Subcutaneous abdominal adipose tissue (tissue), 5 donors: ENCODE results near the gene ATXN1.
"Not testable (repeated sequence)": the region's sequence is repeated elsewhere in the genome, so short reads cannot be mapped to it uniquely, and the experiment has no call there.

Source experiments
- H3K27ac ChIP-seq: one replicate; pipeline ENCODE4 v1.7.0; 2013; ENCODE audit warnings: low read depth, mild to moderate bottlenecking, inconsistent platforms, low read length, moderate library complexity
- H3K27me3 ChIP-seq, 5 donors: one replicate each; pipeline ENCODE4 v1.7.0; 2013; ENCODE audit warnings: low read length in 5 of 5, inconsistent platforms in 1 of 5; ENCODE audit not compliant: control insufficient read depth in 5 of 5, insufficient read depth in 4 of 5
- H3K36me3 ChIP-seq, 5 donors: one replicate each; pipeline ENCODE4 v1.7.0; 2013; ENCODE audit warnings: low read length in 5 of 5; ENCODE audit not compliant: control insufficient read depth in 5 of 5, insufficient read depth in 5 of 5
- H3K4me1 ChIP-seq, 5 donors: one replicate each; pipeline ENCODE4 v1.7.0; 2013; ENCODE audit warnings: low read length in 5 of 5, mild to moderate bottlenecking in 3 of 5, moderate library complexity in 1 of 5; ENCODE audit not compliant: control insufficient read depth in 5 of 5, insufficient read depth in 5 of 5
- H3K4me3 ChIP-seq, 5 donors: one replicate each; pipeline ENCODE4 v1.7.0; 2013; ENCODE audit warnings: low read length in 5 of 5, low read depth in 1 of 5
- H3K9ac ChIP-seq, 5 donors: one replicate each; pipeline ENCODE4 v1.7.0; 2013; ENCODE audit warnings: low read length in 5 of 5, mild to moderate bottlenecking in 4 of 5, moderate library complexity in 3 of 5
- H3K9me3 ChIP-seq, 5 donors: one replicate each; pipeline ENCODE4 v1.7.0; 2013; ENCODE audit warnings: low read length in 5 of 5; ENCODE audit not compliant: control insufficient read depth in 5 of 5
- donor health status: healthy.
- donor health status: healthy.
- donor health status: healthy.
- donor health status: healthy.
- donor health status: healthy.

ATXN1 gene

GRCh38 chr6:16800942-16801341, 39.7 kb upstream of the ATXN1 start:
- Histone ChIP-seq H3K4me1 (peaks cover 0 to 5% (median 0%) of the 10 kb centered on the region in 5 donors), H3K4me3 (no peak overlapping the region), H3K36me3 (no peaks in the 10 kb centered on the region), H3K27me3 (no peaks in the 10 kb centered on the region), H3K27ac (no peak overlapping the region), H3K9me3 (no peaks in the 10 kb centered on the region), H3K9ac (no peak overlapping the region)

DNA sequence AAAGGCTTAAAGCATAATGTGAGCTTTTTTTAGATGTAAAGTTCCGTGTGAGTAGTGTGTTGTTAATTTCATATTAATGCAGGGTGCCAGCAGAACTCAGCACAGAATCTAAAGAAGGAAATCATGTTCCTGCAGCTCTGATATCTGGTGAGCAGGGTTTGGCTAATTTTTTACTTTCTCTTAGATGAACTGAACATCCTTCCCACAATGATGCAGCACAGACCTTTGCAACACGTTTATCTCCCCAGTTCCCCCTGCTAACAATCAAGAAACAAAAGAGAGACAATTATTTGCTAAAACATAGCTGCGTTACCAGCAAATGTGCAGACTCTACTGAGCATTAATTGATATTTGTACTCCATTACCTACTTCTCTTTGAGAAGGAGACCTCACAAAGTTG, 39.1 kb upstream of the ATXN1 start:
- Histone ChIP-seq H3K9me3 (no peaks in the 10 kb centered on the region), H3K4me1 (peaks cover 0 to 5% (median 0%) of the 10 kb centered on the region in 5 donors), H3K27me3 (no peaks in the 10 kb centered on the region), H3K36me3 (no peaks in the 10 kb centered on the region), H3K27ac (no peak overlapping the region), H3K4me3 (no peak overlapping the region), H3K9ac (no peak overlapping the region)

- H3K36me3 ChIP-seq: no peaks in the 10 kb centered on the region
- H3K9me3 ChIP-seq: no peaks in the 10 kb centered on the region
- no peak overlapping the region for H3K9ac ChIP-seq
- no peak overlapping the region for H3K4me3 ChIP-seq
- peaks cover 0 to 5% (median 0%) of the 10 kb centered on the region in 5 donors for H3K4me1 ChIP-seq
- no peaks in the 10 kb centered on the region for H3K27me3 ChIP-seq
- no peak overlapping the region for H3K27ac ChIP-seq
Observed at GRCh38 chr6:16799279-16800193, 38.3 kb upstream of the ATXN1 start.

DNA sequence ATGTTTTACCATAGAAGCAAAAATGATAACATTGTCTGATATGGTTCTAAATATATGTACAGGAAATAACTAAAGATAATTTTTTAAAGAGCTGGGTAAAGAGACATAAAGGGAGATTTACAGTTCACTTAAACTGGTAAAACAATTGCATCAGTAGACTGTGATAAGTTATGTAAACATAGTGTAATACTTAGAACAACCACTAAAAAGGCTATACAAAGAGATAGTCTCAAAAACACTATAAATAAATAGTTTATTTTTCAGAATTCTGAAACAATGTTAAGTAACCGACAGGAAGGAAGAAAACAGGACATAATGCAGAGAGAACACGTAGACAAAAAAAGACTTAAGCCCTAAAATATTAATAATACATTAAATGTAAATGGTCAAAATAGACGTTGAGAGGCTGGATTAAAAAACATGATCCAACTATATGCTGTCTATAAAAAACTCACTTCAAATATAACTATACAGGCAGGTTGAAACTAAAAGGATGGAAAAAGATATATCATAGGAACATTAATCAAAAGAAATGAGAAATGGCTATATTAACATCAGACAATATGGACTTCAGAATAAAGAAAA, 32.7 kb upstream of the ATXN1 start:
- Histone ChIP-seq H3K36me3 (no peaks in the 10 kb centered on the region), H3K27ac (no peak overlapping the region), H3K27me3 (no peaks in the 10 kb centered on the region), H3K9me3 (peaks cover 0 to 8% (median 0%) of the 10 kb centered on the region in 5 donors), H3K4me3 (no peak overlapping the region), H3K4me1 (no peaks in the 10 kb centered on the region), H3K9ac (no peak overlapping the region)

DNA sequence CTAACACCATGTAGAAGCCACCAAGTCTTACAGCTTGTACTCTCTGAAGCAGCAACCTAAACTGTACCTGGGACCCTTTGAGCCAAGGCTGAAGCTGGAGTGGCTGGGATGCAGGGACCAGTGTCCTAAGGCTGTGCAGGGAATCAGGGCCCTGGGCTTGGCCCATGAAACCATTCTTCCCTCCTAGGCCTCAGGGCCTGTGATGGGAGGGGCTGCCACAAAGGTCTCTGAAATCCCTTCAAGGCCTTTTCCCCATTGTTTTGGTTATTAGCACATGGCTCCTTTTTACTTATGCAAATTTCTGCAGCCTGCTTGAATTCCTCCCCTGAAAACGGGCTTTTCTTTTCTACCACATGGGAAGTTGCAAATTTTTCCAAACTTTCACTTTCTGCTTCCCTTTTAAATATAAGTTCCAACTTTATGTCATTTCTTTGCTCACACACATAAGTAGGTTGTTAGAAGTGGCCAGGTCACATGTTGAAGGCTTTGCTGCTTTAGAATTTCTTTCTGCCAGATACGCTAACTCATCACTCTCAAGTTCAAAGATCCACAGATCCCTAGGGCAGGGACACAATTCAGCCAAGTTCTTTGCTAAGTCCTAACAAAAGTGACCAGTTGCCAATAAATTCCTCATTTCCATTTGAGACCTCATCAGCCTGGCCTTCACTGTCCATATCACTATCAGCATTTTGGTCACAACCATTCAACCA, 28.2 kb upstream of the ATXN1 start:
- H3K36me3 ChIP-seq: no peaks in the 10 kb centered on the region
- H3K27ac ChIP-seq: no peak overlapping the region
- no peak overlapping the region for H3K4me3 ChIP-seq

GRCh38 chr6:16787128-16787682, 25.9 kb upstream of the ATXN1 start:
- Histone ChIP-seq H3K4me1 (no peaks in the 10 kb centered on the region), H3K27me3 (no peaks in the 10 kb centered on the region), H3K9me3 (peaks cover 0 to 8% (median 0%) of the 10 kb centered on the region in 5 donors), H3K9ac (no peak overlapping the region), H3K4me3 (no peak overlapping the region), H3K27ac (no peak overlapping the region), H3K36me3 (no peaks in the 10 kb centered on the region)

More for the DNA sequence above, 28.2 kb upstream of the ATXN1 start:
- H3K9ac ChIP-seq: no peak overlapping the region
- no peaks in the 10 kb centered on the region for H3K4me1 ChIP-seq
- peaks cover 0 to 8% (median 0%) of the 10 kb centered on the region in 5 donors for H3K9me3 ChIP-seq
- H3K27me3 ChIP-seq: no peaks in the 10 kb centered on the region

DNA sequence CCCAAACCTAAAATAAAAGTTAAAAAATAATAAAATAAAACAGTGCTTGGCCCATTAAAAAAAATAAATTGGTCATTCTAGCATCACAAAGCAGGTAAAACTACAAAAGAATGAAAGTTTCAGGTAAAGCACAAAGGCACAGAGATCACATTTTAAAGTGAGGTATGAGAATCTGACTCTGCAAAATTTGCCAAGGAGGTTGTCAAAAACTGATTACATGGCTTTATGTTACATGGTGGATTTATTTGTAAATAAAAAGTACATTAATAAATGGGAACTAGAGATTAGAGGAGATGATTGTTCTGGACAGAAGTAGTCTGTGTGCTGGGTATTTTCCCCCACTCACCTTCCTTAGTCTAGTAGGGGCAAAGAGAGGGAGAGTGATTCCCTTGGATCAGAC, 24.2 kb upstream of the ATXN1 start:
- no peaks in the 10 kb centered on the region for H3K4me1 ChIP-seq
- H3K4me3 ChIP-seq: no peak overlapping the region
- no peak overlapping the region for H3K27ac ChIP-seq
- H3K27me3 ChIP-seq: no peaks in the 10 kb centered on the region
- H3K9me3 ChIP-seq: peaks cover 0 to 8% (median 0%) of the 10 kb centered on the region in 5 donors
- no peak overlapping the region for H3K9ac ChIP-seq
- no peaks in the 10 kb centered on the region for H3K36me3 ChIP-seq

DNA sequence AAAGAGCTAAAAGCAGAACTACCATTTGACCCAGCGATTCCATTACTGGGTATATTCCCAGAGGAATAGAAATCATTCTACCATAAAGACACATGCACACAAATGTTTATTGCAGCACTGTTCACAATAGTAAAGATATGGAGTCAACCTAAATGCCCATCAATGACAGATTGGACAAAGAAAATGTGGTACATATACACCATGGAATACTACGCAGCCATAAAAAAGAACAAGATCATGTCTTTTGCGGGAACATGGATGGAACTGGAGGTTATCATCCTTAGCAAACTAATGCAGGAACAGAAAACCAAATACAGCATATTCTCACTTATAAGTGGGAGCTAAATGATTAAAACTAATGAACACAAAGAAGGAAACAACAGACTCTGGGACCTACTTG, 23.7 kb upstream of the ATXN1 start:
- H3K4me3 ChIP-seq, H3K4me1 ChIP-seq, H3K36me3 ChIP-seq, H3K27me3 ChIP-seq, H3K9ac ChIP-seq, H3K9me3 ChIP-seq, H3K27ac ChIP-seq: not testable (repeated sequence)

- H3K4me1 ChIP-seq: no peaks in the 10 kb centered on the region
Observed at GRCh38 chr6:16783952-16784565, 22.8 kb upstream of the ATXN1 start.

More at GRCh38 chr6:16783952-16784565, 22.8 kb upstream of the ATXN1 start:
- Histone ChIP-seq H3K4me3 (no peak overlapping the region), H3K27ac (no peak overlapping the region), H3K36me3 (no peaks in the 10 kb centered on the region), H3K9me3 (peaks cover 0 to 1% (median 0%) of the 10 kb centered on the region in 5 donors), H3K27me3 (no peaks in the 10 kb centered on the region), H3K9ac (no peak overlapping the region)
